ENCODE results near the gene GPRC5A.
"Not testable (repeated sequence)": the region's sequence is repeated elsewhere in the genome, so short reads cannot be mapped to it uniquely, and the experiment has no call there.

Gene GPRC5A, protein sequence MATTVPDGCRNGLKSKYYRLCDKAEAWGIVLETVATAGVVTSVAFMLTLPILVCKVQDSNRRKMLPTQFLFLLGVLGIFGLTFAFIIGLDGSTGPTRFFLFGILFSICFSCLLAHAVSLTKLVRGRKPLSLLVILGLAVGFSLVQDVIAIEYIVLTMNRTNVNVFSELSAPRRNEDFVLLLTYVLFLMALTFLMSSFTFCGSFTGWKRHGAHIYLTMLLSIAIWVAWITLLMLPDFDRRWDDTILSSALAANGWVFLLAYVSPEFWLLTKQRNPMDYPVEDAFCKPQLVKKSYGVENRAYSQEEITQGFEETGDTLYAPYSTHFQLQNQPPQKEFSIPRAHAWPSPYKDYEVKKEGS

DNA sequence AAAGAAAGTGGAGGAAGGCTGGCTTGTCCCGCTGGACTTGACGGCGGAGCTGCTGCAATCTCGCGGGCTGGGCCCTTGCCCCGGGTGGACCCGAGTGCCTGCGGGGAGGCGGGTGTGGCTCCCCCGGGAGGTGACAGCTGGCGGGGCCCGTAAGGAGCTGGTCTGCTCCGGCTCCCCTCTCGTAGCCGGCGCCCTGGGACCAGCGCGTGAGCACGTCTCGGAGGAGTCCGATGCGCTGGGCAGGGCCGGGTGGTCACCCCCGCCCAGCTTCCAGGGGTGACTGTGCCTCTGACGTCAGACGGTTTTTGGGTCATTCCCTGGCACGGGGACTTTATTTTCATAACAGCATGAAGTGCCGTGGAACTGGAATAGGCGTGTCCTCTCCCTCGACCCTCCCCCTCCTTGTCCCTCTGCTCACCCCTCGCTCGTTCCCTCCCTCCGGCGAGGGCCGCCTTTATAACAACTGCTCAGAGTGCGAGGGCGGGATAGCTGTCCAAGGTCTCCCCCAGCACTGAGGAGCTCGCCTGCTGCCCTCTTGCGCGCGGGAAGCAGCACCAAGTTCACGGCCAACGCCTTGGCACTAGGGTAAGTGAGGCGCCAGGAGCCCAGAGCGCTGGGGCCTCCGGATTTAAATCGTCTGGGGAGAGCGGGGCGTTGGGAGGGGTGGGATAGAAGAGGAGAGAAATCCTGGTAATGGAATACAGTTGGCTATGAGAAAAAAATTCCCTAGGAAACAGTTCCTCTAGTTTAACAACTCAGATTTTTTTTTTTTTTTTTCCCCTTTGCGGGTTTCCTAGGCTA, at the start of gene GPRC5A:
Gene GPRC5A (plus strand): TSS at position 483 of the 801 bp plus-strand sequence. CDS start 16,688 bp downstream, outside the sequence.
- peak within 1 kb of the TSS; percentile 95 for H3K4me3 ChIP-seq
- DNase-seq (ENCODE audit: low spot score) = peak; percentile 98
- TF ChIP-seq, protein P1, sequence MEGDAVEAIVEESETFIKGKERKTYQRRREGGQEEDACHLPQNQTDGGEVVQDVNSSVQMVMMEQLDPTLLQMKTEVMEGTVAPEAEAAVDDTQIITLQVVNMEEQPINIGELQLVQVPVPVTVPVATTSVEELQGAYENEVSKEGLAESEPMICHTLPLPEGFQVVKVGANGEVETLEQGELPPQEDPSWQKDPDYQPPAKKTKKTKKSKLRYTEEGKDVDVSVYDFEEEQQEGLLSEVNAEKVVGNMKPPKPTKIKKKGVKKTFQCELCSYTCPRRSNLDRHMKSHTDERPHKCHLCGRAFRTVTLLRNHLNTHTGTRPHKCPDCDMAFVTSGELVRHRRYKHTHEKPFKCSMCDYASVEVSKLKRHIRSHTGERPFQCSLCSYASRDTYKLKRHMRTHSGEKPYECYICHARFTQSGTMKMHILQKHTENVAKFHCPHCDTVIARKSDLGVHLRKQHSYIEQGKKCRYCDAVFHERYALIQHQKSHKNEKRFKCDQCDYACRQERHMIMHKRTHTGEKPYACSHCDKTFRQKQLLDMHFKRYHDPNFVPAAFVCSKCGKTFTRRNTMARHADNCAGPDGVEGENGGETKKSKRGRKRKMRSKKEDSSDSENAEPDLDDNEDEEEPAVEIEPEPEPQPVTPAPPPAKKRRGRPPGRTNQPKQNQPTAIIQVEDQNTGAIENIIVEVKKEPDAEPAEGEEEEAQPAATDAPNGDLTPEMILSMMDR (IDR thresholded peaks at IDR 0.05) = no peak
- H3K27ac ChIP-seq = peak within 1 kb of the TSS; percentile 92 to 99

DNA sequence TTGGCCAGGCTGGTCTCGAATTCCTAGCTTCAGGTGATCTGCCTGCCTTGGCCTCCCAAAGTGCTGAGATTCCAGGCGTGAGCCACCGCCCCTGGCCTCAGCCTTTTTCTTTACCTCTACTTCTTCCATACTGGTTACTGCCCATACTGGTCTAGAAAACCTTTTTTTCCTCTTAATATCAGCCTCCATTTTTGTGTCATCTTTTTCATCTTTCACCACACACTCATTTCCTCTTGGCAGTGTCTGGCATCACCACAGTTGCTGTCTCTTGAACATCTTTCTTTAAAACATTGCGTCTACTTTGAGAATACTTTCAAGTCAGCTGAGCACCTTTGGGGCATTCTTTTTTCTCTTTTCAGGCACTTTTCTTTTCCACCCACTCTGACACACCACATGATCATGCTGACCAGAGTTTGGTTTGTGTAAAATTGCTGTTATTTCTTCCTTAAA, 45.5 kb upstream of the GPRC5A start:
- no peak for DNase-seq (ENCODE audit: low spot score)
- no peak overlapping the region for H3K4me3 ChIP-seq
- H3K27ac ChIP-seq = no peak overlapping the region
- TF ChIP-seq, protein P1 (IDR thresholded peaks at IDR 0.05) = no peak

DNA sequence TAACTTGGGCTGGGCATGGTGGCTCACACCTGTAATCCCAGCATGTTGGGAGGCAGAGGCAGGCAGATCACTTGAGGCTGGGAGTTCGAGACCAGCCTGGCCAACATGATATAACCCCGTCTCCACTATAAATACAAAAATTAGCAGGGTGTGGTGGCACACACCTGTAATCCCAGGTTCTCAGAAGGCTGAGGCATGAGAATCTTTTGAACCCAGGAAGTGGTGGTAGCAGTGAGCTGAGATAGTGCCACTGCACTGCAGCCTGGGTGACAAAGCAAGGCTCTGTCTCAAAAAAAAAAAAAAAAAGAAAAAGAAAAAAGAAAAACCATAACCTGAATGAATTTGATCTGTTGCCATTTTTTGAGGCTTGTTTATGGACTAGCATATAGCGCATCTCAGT, 44.6 kb upstream of the GPRC5A start:
- not testable (repeated sequence) for DNase-seq (ENCODE audit: low spot score); H3K27ac ChIP-seq; H3K4me3 ChIP-seq

DNA sequence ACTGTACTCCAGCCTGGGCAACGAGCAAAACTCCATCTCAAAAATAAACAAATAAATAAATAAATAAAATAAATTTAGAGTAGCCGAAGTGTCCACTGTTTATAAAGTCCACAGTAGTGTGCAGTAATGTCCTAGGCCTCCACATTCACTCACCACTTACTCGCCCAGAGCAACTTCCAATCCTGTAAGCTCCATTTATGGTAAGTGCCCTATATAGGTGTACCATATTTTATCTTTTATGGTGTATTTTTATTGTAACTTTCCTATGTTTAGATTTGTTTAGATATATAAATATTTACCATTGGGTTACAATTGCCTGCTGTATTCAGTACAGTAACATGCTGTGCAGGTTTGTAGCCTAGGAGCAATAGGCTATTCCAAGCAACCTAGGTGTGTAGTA, 37.9 kb upstream of the GPRC5A start:
- H3K27ac ChIP-seq = no peak overlapping the region
- DNase-seq (ENCODE audit: low spot score) = no peak
- TF ChIP-seq, protein P1 (IDR thresholded peaks at IDR 0.05) = no peak

DNA sequence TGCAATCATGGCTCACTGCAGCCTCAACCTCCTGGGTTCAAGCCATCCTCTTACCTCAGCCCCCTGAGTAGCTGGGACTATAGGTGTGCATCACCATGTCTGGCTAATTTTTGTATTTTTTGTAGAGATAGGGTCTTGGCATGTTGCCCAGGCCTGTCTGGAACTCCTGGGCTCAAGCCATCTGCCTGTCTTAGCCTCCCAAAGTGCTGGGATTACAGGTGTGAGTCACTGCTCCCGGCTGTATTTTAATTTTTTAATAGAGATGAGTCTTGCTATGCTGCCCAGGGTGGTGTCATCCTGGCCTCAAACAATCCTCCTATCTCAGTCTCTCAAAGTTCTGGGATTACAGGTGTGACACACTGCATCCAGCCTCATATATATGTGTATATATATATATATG, 31.7 kb upstream of the GPRC5A start:
- Histone ChIP-seq H3K27ac (no peak overlapping the region), H3K4me3 (no peak overlapping the region)
- TF ChIP-seq, protein P1 (IDR thresholded peaks at IDR 0.05) = no peak

More for the DNA sequence above, 37.9 kb upstream of the GPRC5A start:
- H3K4me3 ChIP-seq = no peak overlapping the region

DNA sequence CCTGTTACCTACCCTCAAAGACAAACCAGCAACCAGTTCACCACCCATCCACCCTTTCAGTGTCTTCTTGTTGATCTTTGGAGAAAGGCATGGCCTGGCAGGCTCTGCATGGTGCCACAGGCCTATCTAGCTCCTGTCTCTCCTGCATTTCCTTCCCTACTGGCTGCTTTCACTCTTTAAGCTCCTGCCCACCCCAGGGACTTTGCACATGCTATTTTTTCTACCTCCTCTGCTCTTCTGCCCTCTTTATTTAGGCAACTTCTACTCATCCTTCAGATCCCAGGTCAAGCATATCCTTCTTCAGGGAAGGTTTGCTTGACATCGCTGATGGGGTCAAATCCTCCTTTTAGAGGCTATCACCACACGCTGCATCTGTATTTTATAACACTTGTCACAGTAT, 27.1 kb upstream of the GPRC5A start:
- Histone ChIP-seq H3K4me3 (no peak overlapping the region), H3K27ac (no peak overlapping the region)
- no peak for DNase-seq (ENCODE audit: low spot score)
- TF ChIP-seq, protein P1 (IDR thresholded peaks at IDR 0.05) = no peak

More for the DNA sequence above, 31.7 kb upstream of the GPRC5A start:
- no peak for DNase-seq (ENCODE audit: low spot score)

DNA sequence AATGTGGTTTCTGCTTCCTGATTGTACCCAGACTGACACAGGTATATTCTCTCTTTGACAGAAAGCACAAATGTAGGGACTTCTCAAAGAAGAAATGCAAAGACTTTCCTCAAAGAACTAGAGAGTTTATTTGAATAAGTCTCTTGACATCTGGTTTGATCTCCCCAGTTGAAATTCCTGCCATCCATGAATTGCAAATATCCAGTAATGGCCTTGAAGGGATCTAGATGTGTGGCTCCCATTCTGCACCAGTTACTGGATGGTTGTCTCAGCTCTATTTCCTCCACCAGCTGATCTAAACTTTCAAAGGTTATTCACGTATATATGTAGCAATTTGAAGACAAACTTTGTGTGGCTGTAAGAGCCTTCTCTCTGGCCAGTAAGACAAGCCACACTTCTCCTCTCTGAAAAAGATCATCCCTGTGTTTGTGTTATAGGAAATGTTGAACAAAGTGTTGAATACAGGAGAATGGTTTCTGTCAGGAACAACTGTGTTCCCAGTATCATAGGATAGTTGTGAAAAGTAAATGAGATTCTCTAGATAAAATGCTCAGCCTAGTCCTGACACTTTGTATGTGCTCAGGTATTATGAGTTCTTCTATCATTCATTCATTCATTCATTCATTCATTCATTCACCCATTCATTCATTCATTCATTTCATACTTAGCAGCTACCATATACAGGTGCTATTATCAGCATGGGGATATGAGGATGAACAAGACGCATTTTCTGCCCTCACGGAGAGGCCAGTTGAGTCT, 22.7 kb upstream of the GPRC5A start:
- no peak overlapping the region for H3K27ac ChIP-seq
- no peak overlapping the region for H3K4me3 ChIP-seq
- TF ChIP-seq, protein P1 (IDR thresholded peaks at IDR 0.05) = no peak
- DNase-seq (ENCODE audit: low spot score) = no peak

Data from coronary artery (tissue), 2 donors.